GM10266 (cell line): Measurements from ENCODE around the gene BST2.

Experiments
- DNase-seq: peaks from one replicate; pipeline ENCODE4 v3.0.0; 2012; ENCODE audit errors: extremely low spot score
- CTCF ChIP-seq: IDR thresholded peaks from 2 replicates; pipeline ENCODE4 v1.5.1; 2012; ENCODE audit warnings: mild to moderate bottlenecking, low read depth; ENCODE audit not compliant: control insufficient read depth, insufficient read depth; ENCODE audit errors: missing control alignments

Gene BST2

DNA sequence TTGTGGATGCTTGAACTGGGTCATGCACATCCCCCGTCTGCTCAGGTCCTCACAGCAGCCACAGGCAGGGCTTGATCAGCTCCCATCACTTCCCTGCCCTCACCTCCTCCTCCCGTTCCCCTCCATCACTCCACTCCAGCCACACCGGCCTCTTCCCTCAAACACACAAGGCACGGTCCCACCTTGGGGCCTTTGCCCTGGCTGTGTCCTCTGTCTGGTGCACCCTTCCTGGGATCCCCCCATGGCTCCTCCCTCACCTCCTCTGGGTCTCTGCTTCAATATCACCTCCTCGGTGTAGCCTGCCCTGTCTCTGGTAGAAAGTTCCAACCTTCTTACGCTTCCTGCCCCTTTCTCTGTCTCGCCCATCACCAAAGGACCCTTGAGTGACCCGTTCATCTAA is 52.0 kb downstream of the BST2 start:
- no peak for DNase-seq
- no peak for TF ChIP-seq CTCF
